Stimulated activated CD4-positive, alpha-beta T cell treated with anti-CD3 and anti-CD28 coated beads, Interleukin-1b, Interleukin-23, amount 100 ng/mL, for 1 hour (primary cell): ENCODE data around the gene NTSR1.

Experiments
- DNase-seq, 2 donors: peaks; one replicate each; pipeline ENCODE4 v3.0.0-alpha.2; 2020; ENCODE audit warnings: low read depth in 2 of 2

NTSR1 gene

DNA sequence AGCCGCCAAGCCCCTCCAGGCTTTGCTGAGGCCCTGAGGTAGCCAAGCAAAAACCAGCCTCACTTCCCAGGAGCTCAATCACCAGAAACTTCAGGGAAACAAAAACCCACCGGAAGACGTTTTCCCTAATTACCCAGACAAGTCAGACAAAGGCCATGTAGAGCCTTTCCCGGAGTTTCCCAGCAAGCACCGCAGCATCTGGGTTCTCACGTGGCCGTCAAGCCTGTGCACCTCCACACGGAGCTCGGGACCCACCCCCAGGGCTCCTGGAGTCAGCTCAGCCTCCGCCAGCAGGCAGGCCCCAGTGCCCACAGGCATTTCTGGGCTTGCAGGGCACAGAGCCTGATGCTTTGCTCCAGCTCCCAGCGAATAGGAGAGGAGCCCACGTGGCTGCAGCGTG lies 77.5 kb downstream of the NTSR1 start:
- DNase-seq = no peak

DNA sequence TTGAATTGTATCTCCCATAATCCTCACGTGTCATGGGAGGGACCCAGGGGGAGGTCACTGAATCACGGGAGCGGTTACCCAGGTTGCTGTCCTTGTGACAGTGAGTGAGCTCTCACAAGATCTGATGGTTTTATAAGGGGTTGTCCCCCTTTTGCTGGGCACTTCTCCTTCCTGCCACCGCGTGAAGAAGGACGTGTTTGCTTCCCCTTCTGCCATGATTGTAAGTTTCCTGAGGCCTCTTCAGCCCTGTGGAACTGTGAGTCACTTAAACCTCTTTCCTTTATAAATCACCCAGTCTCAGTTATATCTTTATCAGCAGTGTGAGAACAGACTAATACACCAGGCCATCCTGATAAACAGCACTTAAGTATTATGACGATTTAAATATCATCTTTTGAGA lies 78.7 kb downstream of the NTSR1 start:
- no peak for DNase-seq

DNA sequence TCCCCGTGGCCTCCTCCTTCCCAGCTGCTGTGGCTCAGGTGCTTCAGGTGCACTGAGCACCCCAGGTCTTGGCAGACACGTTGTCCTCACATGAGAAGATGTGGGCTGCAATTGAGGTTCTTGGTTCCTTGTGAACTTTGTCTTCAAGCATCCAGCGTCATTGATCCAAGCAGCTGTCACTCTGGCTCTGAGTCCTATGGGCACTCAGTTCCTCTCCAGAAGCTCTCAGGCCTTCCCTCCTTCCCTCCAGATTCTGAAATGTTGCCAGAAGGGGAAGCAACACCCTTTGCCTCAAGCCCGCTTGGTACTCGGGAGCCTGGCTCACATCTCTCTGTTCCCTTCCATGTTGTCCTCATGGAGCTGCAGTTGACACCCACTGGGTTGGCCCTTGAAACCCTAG lies 79.2 kb downstream of the NTSR1 start:
- DNase-seq = no peak

DNA sequence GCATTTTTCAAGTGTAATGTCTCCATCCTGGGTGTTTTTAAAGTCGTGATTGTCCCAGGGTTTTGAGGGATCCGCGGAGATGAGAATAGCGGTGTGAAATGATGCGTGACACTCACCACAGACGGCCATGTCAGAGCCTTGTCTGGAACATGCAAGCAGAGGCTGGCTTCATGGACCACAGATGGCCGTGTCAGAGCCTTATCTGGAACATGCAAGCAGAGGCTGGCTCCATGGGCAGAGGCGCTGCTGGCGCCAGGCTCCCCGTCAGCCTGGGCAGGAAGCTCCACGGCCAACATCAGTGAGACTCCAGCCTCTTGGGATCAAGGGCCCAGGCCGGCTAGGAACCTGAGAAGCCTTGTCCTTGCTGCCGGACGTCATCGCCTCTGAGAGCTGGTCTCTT lies 80.0 kb downstream of the NTSR1 start:
- DNase-seq = no peak

DNA sequence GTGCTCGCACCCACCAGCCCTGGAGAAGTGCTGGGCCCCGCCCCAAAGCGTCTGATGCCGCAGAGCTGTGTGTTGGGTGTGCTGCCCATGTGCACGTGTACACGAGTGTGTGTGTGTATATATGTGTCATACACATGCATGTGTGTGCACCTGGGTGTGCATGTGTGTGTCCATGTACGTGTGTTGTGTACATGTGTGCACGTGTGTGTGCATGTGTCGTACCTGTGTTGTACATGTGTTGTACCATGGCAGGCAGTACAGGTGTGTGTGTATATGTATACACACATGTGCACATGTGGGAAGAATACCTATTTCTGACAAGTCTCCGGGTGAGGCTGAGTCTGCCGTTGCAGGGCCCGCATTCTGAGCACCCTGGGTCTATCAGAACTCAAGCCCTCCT lies 81.4 kb downstream of the NTSR1 start:
- no peak for DNase-seq

DNA sequence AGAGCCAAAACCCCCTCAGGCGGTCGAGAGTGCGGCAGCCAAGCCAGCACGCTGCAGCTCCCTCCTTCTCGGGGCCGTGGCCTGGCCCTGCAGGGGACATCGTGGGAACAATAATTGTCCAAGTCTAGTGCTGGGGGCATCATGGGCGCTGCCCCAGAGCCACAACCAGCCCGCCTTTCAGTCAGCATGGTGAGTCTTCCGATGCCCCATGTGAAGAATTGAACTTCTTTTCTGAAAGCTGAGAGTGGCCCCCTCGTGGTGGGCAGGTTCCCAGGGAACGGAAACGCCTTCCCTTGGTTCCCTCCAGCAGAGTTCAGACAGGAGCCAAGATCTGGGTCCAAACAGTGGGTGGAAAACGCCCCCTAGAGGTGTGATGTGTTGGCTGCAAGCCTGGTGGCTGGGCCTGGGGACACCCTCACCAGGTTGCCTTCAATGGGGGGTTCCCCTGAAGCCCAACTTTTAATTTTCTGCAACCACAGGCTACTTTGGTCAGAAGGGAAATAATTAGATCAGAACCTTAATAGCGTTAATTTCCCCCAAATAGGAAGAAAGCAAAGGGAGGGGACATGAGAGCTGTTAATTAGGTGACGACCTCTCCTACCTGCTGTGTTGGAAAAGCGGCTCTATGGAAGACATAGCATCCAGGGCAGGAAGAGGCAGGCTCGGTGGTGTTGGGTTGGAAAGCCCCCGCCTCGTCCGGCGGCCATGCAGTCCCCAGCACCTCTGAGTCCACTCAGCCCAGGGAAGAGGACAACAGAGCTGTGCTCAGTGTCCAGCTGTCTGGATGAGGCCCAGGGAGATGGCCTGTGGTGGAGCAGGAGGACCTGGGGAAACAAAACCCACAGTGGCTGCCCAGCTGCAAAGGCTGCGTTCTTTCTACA lies 82.9 kb downstream of the NTSR1 start:
- peak in 1 of 2 donors; percentile 31 for DNase-seq

DNA sequence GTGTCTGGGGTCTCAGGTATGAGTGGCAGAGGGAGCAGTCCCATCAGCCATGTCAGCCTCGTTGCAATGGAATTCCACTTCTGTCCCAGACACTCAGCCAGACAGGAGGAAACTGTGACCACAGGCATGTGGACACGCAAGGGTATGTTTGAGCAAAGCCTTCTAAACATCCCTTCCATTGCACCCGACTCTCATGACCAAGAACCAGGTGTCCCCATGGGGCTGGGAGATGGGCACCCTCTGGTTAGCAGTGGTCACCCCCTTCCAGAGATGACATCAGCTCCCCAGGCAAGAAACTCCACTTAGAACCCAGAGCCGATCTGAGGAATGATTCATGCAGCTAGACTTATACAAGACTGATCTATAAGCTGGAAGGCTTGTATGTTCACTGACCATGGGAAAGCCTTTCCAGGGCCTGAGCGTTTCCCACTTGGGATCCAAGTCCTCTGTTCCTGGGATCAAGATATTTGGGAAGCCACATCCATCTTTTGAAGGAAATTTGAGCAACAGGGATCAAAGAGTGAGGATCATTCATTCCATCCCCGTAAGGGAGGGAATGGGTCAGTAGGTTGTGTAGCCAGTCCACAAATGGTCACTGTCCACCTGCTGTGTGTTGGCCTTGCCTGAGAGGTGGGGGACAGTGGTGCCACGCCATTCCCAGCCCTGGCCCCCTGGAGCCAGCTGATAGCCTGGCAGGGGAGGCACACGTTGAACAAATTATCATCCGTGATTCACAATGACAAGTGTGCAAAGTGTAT lies 83.7 kb downstream of the NTSR1 start:
- DNase-seq = no peak

DNA sequence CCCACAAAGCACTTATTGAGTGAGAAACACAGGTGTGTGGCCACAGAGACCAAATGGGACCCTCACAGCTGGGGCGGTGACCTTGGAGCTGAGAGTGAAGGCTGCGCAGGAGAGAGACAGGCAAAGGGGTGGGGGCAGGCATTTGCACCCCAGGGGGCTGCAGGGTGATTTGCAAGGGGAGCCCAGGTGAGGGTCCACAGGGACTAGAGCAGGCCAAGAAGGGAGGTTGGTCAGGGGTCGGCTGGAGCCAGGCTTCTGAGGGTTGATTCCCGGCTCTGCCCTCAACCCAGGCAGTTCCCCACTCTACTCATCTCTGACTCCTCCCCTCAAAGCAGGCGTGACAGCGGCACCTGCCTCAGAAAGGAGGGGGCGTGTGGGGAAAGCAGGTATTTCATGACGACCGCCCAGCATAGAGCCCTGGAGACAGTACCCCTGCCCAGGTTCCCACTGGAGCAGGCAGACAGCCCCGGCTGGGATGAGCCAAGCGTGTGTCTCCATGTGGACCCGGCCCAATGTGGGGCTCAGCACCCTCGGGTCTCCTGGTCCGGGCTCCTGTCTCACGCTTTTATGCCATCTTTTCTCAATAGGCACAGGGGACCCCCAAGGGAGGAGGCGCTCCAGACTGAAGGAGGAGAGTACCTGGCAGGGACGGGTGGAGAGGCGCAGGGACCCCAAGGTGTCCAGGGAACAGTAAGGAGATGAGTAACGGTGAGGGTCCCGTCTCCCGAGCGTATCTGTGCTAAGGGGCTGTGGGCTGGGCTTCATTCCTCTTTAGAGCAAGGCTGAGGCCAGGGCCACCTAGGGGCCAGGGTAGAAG lies 84.5 kb downstream of the NTSR1 start:
- DNase-seq = no peak

DNA sequence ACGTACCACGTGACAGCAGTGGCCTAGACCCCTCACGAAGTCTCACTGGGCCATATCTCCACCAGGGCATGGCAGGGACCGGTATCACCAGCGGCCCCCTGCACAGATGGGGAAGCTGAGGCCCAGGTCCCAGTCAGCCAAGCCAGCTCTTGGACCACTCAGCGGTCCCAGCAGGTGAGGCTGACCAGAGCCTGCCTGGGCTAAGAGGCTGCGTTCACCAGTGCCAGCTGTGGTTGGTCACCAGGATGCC lies 85.0 kb downstream of the NTSR1 start:
- DNase-seq = no peak

DNA sequence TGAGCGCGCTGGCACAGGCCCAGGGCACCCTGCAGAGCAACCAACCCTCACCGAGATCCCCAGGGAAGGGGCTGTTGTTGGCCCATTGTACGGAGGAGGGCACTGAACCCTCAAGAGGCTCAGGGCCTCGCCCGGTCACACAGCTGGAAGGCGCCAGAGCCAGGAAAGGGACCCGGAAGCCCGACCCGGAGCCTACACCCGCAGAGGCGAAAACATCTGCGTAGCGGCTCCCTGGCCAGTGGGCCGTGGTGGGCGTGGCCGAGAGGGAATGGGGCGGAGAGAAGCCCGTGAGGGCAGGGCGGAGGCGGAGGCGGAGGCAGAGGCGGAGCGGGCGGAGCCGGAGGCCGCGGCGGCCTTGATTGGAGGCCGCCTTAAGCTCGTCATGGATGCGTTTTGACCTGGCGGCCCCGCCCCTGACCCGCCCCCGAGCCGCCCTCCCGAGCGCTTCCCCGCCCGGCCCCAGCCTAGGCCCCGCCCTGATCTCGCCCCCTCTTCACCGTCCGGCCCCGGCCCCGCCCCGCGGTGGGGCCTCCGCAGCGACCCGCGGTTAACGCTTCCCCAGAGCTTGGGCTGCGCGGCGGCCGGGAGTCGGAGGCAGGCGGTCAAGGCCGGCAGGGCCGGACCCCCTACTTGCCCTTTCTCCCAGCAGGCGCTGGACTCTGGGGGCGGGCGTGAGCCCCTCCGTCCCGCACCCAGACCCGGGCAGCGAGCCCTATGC lies 85.5 kb downstream of the NTSR1 start:
- DNase-seq = peak; percentile 69 to 91

DNA sequence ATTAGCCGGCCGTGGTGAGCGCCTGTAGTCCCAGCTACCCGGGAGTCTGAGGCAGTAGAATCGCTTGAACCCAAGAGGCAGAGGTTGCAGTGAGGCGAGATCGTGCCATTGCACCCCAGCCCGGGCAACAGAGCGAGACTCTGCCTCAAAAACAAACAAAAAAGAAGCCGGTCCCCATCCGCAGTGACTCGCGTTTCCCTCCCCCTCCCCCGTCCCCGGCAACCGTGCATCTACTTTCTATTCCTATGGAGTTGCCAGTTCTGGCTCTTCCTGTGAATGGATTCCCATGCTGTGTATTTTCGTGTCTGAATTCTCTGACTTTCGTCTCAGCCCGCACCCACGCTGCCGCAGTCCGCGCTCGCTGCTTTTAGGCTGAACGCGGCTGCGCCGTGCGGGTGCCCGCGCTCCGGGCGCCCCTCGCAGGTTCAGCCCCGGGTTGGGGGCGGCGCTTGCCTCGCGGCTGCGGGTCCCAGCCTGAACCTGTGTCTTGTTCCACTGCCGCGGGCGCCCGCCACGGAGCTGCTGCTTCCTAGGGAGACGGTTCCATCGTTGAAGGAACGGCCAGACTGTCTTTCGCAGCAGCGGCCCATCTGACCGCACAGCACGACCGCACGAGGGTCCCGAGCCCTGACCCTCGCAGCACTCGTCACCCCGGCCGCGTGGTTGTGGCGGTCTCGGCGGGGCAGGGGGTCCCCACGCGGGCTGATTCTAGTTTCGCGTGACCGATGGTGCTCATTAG lies 86.6 kb downstream of the NTSR1 start:
- peak; percentile 15 to 56 for DNase-seq

DNA sequence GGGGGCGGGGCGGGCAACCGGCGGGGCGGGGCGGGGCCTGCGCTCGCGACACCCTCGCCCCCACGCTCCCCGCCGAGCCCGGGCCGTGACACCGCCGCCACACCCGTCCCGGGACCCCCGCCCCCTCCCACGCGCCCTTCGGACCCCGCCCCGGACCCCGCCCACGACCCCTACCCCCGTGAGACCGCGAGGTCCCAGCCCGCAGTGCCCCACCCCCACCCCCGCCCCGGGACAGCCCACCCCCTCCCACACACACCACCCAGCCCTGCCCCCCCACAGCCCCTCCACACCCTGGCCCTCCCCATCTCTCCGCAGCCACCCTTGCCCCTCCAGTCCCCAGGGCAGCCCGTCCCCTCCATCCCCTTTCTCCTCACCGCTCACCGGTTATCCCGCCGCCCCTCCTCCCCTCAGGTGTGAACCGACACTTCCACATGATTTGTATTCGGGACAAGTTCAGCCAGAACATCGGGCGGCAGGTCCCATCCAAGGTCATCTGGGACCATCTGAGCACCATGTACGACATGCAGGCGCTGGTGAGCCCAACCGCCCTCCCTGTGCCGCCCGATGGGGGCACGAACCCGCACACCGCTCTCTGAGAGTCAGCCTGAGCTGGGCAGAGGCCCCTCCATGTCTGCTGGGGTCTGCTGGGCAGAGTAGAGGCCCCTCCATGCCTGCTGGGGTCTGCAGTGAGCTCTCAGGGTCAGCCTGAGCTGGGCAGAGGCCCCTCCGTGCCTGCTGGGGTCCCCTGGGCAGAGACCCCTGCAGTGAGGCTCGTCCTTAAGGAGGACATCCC lies 88.3 kb downstream of the NTSR1 start:
- DNase-seq = peak in 1 of 2 donors; percentile 26

DNA sequence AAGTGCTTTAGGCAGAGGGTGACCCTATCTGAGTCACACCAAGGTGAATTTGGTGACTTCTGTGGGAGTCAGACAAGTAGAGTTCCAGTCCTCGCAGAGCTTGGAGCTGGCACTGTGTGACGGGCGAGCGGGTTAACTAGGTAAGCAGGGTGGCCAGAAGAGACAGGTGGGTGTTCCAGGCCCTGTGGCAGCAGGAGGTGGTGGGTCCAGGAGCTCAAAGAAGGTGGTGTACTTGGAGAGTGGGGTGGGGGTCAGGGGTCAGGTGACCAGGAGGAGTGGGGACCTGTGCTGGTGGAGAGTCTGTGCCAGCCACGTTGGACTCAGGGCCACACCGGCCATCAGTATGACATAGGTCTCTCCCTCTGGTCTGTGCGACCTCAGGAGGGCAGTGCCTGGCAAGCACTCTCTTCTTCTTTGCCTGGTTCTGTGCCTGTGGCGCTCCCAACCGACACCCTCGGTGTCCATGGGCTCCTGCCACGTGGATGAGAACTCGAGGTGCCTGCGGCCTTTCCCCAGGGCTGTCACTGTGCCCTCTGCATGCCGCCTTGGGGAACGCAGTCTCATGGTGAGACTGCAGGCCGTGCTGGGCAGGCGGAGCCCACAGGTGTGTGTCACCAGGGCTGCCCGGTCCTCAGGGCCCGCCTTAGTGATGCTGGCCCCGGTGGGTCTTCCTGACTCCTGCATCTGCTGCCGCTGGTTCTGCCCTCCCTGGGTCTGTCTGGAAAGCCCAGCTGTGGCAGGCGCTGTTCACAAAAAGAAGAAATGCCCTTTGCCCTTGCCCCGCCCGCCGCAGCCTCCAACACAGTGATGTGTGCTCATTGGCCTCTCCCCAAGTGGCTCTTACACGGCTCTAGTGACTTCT lies 89.3 kb downstream of the NTSR1 start:
- no peak for DNase-seq

DNA sequence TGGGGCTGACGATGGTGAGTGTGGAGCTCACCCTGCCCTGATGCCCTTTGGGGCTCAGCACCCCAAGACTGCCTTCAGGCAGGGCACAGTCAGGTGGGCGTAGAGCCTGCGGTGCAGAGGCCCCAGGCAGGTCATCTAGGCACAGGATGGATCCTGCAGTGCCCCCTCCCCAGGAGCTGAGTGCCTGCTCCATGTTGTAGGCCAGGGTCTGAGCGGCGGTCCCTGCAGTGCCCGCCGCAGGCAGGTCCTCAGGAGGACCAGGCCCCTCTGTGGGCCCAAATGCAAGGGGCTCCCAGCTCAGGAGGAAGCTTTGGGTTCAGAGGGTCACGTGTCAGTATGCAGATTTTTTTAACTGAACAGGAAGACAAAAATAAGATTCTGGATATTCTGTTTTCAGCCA lies 90.4 kb downstream of the NTSR1 start:
- no peak for DNase-seq

DNA sequence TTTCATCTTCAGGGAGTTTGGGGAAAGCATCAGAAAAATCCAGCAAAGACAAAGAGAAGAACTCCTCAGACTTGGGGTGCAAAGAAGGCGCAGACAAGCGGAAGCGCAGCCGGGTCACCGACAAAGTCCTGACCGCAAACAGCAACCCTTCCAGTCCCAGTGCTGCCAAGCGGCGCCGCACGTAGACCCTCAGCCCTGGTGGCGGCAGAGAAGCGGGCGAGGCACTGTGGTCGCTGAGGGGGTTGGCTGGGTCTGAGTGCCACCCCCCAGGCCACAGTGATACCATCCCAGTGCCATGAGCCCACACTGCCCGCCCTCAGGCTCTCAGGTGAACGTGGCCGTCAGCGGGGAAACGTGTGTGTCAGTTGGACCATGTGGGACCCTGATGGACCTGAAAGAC lies 90.8 kb downstream of the NTSR1 start:
- DNase-seq = no peak

DNA sequence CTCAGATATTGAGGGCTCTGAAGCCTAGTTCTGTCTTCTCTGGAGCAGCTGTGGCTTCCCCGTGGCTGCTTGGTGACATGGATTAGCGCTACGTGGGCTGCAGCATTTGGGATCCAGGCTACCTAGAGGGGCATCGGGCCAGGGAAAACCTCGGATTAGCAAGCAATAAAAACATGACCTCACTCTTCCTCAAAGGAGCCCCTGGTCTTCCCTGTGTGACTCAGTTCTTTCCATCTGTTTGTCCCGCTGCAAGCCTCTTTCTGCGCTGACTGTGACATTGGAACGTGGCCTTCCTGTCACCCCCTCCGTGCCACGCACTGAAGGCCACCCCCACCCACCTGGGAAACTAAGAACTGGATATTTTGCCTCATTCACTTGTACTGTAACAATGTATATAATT lies 91.2 kb downstream of the NTSR1 start:
- no peak for DNase-seq

DNA sequence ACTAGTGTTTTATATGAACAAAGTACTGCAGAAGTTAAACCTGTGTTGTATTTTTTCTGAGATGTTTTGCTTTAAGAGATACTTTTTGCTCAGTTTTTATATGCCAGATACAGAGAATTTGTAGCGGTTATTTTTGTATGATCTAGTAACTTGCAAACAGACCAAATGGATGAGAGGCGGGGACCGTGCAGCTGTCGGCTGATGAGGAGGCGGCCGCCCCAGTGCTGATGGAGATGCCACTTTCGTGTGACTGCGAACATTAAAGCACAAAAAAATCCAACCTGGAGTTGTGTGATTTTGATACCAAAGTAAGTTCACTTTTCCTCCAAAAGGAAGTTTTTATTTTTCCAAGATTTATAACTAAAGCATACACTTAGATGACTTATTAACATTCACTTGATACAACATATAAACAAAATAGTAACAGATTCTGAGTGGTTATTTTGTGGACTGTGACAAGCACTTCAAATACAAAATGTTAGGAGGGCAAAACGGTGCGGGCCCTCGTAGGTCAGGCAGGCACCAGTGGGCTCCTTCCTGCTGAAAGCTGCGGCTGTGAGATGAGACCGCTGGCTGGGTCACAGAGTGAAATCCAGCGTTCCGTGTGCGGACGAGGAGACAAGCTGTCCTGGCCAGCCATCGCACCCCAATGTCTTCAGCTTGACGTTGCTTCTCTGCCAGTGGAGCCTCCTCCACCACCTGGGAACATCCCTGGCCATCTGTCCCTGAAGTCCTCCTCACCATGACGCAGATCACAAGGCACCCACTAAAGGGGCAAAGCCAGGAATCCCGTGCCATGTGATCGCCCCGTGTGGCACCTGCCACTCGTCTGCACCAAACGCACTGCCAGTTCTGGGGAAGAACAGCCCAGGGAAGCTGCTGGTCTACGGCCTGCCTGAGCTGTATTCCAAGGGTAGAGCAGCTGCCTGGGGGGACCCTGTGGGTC lies 92.0 kb downstream of the NTSR1 start:
- DNase-seq = no peak

DNA sequence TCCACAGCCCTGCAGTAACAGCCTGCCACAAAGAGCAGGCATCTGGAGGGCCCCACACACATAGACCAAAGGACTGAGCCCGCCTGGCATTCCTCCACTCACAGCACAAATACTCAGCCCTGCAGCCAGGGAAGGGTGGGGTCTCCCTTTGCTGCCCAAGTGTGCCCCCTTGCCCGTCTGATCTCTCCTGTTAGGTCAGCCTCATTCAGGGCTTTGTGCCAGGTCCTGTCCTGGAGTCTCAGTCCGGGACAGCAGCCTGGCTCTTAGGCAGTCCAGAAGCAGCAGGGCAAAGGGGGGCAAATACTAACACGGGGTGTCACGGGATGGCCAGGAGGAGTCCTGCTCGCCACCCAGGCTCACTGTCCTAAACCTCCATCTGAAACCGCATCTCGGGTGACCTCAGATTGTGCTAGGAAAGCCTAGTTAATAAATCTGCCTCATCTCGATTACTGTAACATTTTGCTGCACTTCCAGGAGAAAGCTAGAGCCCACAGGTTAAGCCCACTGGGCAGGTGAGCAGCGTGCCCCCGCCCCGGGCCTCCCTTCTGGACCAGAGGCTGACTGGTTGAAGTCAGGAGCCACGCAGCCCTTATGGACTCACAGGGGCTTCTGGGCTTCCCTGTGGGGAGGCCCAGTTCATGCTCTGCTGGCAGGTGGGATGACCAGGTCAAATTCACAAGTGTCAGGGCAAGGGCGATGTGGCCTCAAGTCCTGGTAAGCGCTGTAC lies 92.8 kb downstream of the NTSR1 start:
- no peak for DNase-seq
